Measurements from ENCODE around the gene CMTM5.
A peak's percentile ranks its signal among the peaks of the same experiment; 100 is the strongest.

GRCh38 chr14:23345987-23346692 lies 30.7 kb upstream of the CMTM5 start:
- TF ChIP-seq, protein P1, sequence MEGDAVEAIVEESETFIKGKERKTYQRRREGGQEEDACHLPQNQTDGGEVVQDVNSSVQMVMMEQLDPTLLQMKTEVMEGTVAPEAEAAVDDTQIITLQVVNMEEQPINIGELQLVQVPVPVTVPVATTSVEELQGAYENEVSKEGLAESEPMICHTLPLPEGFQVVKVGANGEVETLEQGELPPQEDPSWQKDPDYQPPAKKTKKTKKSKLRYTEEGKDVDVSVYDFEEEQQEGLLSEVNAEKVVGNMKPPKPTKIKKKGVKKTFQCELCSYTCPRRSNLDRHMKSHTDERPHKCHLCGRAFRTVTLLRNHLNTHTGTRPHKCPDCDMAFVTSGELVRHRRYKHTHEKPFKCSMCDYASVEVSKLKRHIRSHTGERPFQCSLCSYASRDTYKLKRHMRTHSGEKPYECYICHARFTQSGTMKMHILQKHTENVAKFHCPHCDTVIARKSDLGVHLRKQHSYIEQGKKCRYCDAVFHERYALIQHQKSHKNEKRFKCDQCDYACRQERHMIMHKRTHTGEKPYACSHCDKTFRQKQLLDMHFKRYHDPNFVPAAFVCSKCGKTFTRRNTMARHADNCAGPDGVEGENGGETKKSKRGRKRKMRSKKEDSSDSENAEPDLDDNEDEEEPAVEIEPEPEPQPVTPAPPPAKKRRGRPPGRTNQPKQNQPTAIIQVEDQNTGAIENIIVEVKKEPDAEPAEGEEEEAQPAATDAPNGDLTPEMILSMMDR (conservative IDR thresholded peaks at IDR 0.05; ENCODE audit: low read length) = peak; percentile 32; the same call in 1 of the 2 replicates
- TF ChIP-seq EZH2phosphoT487 (IDR thresholded peaks at IDR 0.05; ENCODE audit: borderline replicate concordance) = no peak

Data from Loucy (cell line).